GM23338 (cell line): ENCODE results near the gene GRIPAP1.

Experiments used
- CREB1 ChIP-seq: fragments of 250-450 bp; sonication (Bioruptor Pico); IDR thresholded peaks from 2 replicates; pipeline ENCODE4 v1.5.0; 2020; ENCODE audit warnings: low read depth, mild to moderate bottlenecking, moderate library complexity
- EZH2 ChIP-seq: fragments of 200-600 bp; sonication (generic); IDR thresholded peaks from one replicate; pipeline ENCODE4 v1.8.0; 2017; ENCODE audit warnings: antibody characterized with exemption, mild to moderate bottlenecking, low read depth; ENCODE audit not compliant: unreplicated experiment
- EZH2phosphoT487 ChIP-seq: fragments of 200-600 bp; sonication (generic); IDR thresholded peaks from one replicate; pipeline ENCODE4 v1.8.1; 2018; ENCODE audit warnings: antibody characterized with exemption; ENCODE audit not compliant: unreplicated experiment
- JUNB ChIP-seq: IDR thresholded peaks from one replicate; pipeline ENCODE4 v1.6.1; 2016; ENCODE audit warnings: antibody characterized with exemption; ENCODE audit not compliant: unreplicated experiment
- NANOG ChIP-seq: IDR thresholded peaks from 2 replicates; pipeline ENCODE4 v1.6.1; 2016; ENCODE audit warnings: antibody characterized with exemption, borderline replicate concordance
- POLR2AphosphoS5 ChIP-seq: IDR thresholded peaks from 2 replicates; pipeline ENCODE4 v1.6.1; 2016; ENCODE audit warnings: antibody characterized with exemption, low read depth
- ZNF114 ChIP-seq: fragments of 250-450 bp; sonication (Bioruptor Pico); IDR thresholded peaks from 2 replicates; pipeline ENCODE4 v1.5.0; 2020; ENCODE audit warnings: mild to moderate bottlenecking, moderate library complexity
- ZNF331 ChIP-seq: fragments of 250-450 bp; sonication (Bioruptor Pico); IDR thresholded peaks from 2 replicates; pipeline ENCODE4 v1.5.0; 2020; ENCODE audit warnings: low read depth, mild to moderate bottlenecking, moderate library complexity
- TF ChIP-seq, protein P1 (sequence below), 2 experiments: fragments of 200-600 bp in 1 of 2; sonication (generic) in 1 of 2; conservative IDR thresholded peaks; 2 replicates each; pipeline versions ENCODE4 v1.5.1 to v1.6.1; 2016 to 2017; ENCODE audit warnings: antibody characterized with exemption in 2 of 2, low read depth in 2 of 2, mild to moderate bottlenecking in 2 of 2, moderate library complexity in 1 of 2
- TF ChIP-seq, protein P2 (sequence below): IDR thresholded peaks from one replicate; pipeline ENCODE4 v1.6.1; 2018; ENCODE audit warnings: antibody characterized with exemption; ENCODE audit not compliant: unreplicated experiment
- TF ChIP-seq, protein P3 (sequence below): IDR thresholded peaks from 2 replicates; pipeline ENCODE4 v1.6.1; 2016; ENCODE audit warnings: antibody characterized with exemption
- TF ChIP-seq, protein P4 (sequence below): fragments of 250-450 bp; sonication (Bioruptor Pico); IDR thresholded peaks from 2 replicates; pipeline ENCODE4 v1.5.0; 2020; ENCODE audit warnings: mild to moderate bottlenecking, moderate library complexity

DNA sequence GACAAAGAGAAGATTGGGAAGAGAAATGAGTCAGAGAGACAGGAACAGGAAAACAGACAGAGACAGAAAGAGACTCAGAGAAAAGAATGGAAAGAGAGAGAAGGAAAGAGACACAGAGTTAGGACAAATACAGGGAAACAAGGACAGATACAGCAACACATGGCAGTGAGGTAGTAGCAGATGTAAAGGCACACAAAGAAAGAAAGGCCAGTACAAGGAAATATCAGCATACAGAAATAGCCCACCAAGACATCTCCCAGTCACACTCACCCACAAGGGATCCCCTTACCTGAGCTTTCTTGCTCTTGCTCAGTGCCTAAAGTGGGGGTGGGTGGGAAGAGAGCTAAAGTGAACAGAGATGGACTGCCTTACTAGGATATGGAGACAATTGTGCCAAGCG lies 4.2 kb downstream of the GRIPAP1 start:
- TF ChIP-seq, protein P1, sequence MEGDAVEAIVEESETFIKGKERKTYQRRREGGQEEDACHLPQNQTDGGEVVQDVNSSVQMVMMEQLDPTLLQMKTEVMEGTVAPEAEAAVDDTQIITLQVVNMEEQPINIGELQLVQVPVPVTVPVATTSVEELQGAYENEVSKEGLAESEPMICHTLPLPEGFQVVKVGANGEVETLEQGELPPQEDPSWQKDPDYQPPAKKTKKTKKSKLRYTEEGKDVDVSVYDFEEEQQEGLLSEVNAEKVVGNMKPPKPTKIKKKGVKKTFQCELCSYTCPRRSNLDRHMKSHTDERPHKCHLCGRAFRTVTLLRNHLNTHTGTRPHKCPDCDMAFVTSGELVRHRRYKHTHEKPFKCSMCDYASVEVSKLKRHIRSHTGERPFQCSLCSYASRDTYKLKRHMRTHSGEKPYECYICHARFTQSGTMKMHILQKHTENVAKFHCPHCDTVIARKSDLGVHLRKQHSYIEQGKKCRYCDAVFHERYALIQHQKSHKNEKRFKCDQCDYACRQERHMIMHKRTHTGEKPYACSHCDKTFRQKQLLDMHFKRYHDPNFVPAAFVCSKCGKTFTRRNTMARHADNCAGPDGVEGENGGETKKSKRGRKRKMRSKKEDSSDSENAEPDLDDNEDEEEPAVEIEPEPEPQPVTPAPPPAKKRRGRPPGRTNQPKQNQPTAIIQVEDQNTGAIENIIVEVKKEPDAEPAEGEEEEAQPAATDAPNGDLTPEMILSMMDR (conservative IDR thresholded peaks at IDR 0.05; ENCODE audit: low read depth in 2 of 2), result no peak
- TF ChIP-seq, protein P2, sequence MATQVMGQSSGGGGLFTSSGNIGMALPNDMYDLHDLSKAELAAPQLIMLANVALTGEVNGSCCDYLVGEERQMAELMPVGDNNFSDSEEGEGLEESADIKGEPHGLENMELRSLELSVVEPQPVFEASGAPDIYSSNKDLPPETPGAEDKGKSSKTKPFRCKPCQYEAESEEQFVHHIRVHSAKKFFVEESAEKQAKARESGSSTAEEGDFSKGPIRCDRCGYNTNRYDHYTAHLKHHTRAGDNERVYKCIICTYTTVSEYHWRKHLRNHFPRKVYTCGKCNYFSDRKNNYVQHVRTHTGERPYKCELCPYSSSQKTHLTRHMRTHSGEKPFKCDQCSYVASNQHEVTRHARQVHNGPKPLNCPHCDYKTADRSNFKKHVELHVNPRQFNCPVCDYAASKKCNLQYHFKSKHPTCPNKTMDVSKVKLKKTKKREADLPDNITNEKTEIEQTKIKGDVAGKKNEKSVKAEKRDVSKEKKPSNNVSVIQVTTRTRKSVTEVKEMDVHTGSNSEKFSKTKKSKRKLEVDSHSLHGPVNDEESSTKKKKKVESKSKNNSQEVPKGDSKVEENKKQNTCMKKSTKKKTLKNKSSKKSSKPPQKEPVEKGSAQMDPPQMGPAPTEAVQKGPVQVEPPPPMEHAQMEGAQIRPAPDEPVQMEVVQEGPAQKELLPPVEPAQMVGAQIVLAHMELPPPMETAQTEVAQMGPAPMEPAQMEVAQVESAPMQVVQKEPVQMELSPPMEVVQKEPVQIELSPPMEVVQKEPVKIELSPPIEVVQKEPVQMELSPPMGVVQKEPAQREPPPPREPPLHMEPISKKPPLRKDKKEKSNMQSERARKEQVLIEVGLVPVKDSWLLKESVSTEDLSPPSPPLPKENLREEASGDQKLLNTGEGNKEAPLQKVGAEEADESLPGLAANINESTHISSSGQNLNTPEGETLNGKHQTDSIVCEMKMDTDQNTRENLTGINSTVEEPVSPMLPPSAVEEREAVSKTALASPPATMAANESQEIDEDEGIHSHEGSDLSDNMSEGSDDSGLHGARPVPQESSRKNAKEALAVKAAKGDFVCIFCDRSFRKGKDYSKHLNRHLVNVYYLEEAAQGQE, result no peak
- TF ChIP-seq POLR2AphosphoS5, result no peak
- no peak for TF ChIP-seq CREB1 (CRISPR knock-in tag)
- TF ChIP-seq ZNF114, result no peak
- TF ChIP-seq NANOG, result no peak
- TF ChIP-seq EZH2, result no peak
- TF ChIP-seq ZNF331 (CRISPR knock-in tag), result no peak
- TF ChIP-seq EZH2phosphoT487, result no peak
- no peak for TF ChIP-seq JUNB
- TF ChIP-seq, protein P3, sequence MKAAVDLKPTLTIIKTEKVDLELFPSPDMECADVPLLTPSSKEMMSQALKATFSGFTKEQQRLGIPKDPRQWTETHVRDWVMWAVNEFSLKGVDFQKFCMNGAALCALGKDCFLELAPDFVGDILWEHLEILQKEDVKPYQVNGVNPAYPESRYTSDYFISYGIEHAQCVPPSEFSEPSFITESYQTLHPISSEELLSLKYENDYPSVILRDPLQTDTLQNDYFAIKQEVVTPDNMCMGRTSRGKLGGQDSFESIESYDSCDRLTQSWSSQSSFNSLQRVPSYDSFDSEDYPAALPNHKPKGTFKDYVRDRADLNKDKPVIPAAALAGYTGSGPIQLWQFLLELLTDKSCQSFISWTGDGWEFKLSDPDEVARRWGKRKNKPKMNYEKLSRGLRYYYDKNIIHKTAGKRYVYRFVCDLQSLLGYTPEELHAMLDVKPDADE, result no peak
- TF ChIP-seq, protein P4, sequence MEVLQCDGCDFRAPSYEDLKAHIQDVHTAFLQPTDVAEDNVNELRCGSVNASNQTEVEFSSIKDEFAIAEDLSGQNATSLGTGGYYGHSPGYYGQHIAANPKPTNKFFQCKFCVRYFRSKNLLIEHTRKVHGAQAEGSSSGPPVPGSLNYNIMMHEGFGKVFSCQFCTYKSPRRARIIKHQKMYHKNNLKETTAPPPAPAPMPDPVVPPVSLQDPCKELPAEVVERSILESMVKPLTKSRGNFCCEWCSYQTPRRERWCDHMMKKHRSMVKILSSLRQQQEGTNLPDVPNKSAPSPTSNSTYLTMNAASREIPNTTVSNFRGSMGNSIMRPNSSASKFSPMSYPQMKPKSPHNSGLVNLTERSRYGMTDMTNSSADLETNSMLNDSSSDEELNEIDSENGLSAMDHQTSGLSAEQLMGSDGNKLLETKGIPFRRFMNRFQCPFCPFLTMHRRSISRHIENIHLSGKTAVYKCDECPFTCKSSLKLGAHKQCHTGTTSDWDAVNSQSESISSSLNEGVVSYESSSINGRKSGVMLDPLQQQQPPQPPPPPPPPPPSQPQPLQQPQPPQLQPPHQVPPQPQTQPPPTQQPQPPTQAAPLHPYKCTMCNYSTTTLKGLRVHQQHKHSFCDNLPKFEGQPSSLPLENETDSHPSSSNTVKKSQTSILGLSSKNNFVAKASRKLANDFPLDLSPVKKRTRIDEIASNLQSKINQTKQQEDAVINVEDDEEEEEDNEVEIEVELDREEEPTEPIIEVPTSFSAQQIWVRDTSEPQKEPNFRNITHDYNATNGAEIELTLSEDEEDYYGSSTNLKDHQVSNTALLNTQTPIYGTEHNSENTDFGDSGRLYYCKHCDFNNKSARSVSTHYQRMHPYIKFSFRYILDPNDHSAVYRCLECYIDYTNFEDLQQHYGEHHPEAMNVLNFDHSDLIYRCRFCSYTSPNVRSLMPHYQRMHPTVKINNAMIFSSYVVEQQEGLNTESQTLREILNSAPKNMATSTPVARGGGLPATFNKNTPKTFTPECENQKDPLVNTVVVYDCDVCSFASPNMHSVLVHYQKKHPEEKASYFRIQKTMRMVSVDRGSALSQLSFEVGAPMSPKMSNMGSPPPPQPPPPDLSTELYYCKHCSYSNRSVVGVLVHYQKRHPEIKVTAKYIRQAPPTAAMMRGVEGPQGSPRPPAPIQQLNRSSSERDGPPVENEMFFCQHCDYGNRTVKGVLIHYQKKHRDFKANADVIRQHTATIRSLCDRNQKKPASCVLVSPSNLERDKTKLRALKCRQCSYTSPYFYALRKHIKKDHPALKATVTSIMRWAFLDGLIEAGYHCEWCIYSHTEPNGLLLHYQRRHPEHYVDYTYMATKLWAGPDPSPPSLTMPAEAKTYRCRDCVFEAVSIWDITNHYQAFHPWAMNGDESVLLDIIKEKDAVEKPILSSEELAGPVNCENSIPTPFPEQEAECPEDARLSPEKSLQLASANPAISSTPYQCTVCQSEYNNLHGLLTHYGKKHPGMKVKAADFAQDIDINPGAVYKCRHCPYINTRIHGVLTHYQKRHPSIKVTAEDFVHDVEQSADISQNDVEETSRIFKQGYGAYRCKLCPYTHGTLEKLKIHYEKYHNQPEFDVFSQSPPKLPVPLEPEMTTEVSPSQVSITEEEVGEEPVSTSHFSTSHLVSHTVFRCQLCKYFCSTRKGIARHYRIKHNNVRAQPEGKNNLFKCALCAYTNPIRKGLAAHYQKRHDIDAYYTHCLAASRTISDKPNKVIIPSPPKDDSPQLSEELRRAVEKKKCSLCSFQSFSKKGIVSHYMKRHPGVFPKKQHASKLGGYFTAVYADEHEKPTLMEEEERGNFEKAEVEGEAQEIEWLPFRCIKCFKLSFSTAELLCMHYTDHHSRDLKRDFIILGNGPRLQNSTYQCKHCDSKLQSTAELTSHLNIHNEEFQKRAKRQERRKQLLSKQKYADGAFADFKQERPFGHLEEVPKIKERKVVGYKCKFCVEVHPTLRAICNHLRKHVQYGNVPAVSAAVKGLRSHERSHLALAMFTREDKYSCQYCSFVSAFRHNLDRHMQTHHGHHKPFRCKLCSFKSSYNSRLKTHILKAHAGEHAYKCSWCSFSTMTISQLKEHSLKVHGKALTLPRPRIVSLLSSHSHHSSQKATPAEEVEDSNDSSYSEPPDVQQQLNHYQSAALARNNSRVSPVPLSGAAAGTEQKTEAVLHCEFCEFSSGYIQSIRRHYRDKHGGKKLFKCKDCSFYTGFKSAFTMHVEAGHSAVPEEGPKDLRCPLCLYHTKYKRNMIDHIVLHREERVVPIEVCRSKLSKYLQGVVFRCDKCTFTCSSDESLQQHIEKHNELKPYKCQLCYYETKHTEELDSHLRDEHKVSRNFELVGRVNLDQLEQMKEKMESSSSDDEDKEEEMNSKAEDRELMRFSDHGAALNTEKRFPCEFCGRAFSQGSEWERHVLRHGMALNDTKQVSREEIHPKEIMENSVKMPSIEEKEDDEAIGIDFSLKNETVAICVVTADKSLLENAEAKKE (CRISPR knock-in tag), result no peak
